ENCODE data around the gene LIPF.

GRCh38 chr10:88707429-88708155 lies 43.4 kb downstream of the LIPF start:
- TF ChIP-seq EZH2 (IDR thresholded peaks at IDR 0.05) = no peak
- TF ChIP-seq POLR2AphosphoS5 (IDR thresholded peaks at IDR 0.05; ENCODE audit: borderline replicate concordance, low read depth, low read length) = no peak
- no peak for TF ChIP-seq FOXP2 (optimal IDR thresholded peaks at IDR 0.05; ENCODE audit: control extremely low read depth, extremely low read length, insufficient read depth)
